ENCODE data around the gene AIF1L.

GRCh38 chr9:131085370-131086122 is 10.8 kb upstream of the AIF1L start:
- TF ChIP-seq CTCF (IDR thresholded peaks at IDR 0.05; ENCODE audit: insufficient read depth, low read depth, low read length) (no peak), EZH2 (IDR thresholded peaks at IDR 0.05; ENCODE audit: insufficient read depth, low read length) (no peak)

All from astrocyte (in vitro differentiated cells and primary cell).